HepG2 (cell line): ENCODE measurements around the gene CCND1. TPM values are rescaled to one million over a fixed set of nuclear protein-coding genes. Genes with fewer than 3 reads are reported as not detected.

Experiments used
- ZNF33B ChIP-seq: sonication (generic); formaldehyde crosslinking; IDR thresholded peaks from 2 replicates; pipeline ENCODE4 v1.5.1; 2020; ENCODE audit warnings: mild to moderate bottlenecking, missing genetic modification reagents
- ZNF367 ChIP-seq: sonication (generic); formaldehyde crosslinking; IDR thresholded peaks from 2 replicates; pipeline ENCODE4 v1.4.0; 2020; ENCODE audit warnings: missing genetic modification reagents, borderline replicate concordance
- ZNF615 ChIP-seq: sonication (generic); formaldehyde crosslinking; IDR thresholded peaks from 2 replicates; pipeline ENCODE4 v1.5.0; 2020; ENCODE audit warnings: mild to moderate bottlenecking, missing genetic modification reagents, borderline replicate concordance
- ZNF878 ChIP-seq: sonication (generic); formaldehyde crosslinking; IDR thresholded peaks from 2 replicates; pipeline ENCODE4 v1.8.1; 2023; ENCODE audit warnings: mild to moderate bottlenecking, missing genetic modification reagents, moderate library complexity
- polyA plus RNA-seq, 8 experiments: library from polyadenylated mRNA; depleted of rRNA in 3 of 8; stranded (reverse) in 7 of 8; unstranded in 1 of 8; fragments of >200 nt; fragmentation: Illumina TruSeq in 4 of 8; extraction: Trizol in 4 of 8; gene quantifications; 2 replicates each; pipeline versions ENCODE4 v1.2.1 to v1.2.3, GENCODE V29; 2011 to 2016; ENCODE audit warnings: low read depth in 4 of 8, missing spikeins in 1 of 8, mixed read lengths in 1 of 8; ENCODE audit not compliant: insufficient read depth in 1 of 8
- total RNA-seq, 5 experiments: library from RNA; depleted of rRNA; stranded (reverse); fragments of >200 nt; fragmentation: Illumina TruSeq; extraction: Trizol; gene quantifications; 2 replicates each; pipeline ENCODE4 v1.2.3, GENCODE V29; 2016; ENCODE audit warnings: low read depth in 1 of 5
- TF ChIP-seq, protein P1 (sequence below): sonication (generic); formaldehyde crosslinking; IDR thresholded peaks from 2 replicates; pipeline ENCODE4 v1.8.1; 2023; ENCODE audit warnings: missing genetic modification reagents, mild to moderate bottlenecking, borderline replicate concordance
- TF ChIP-seq, protein P2 (sequence below): IDR thresholded peaks from 2 replicates; pipeline ENCODE4 v1.6.1; 2016; ENCODE audit warnings: control low read depth
- TF ChIP-seq, protein P3 (sequence below): sonication (generic); formaldehyde crosslinking; conservative IDR thresholded peaks from 2 replicates; pipeline ENCODE4 v1.4.0; 2020; ENCODE audit warnings: missing genetic modification reagents
- TF ChIP-seq, protein P4 (sequence below): sonication (generic); formaldehyde crosslinking; IDR thresholded peaks from 2 replicates; pipeline ENCODE4 v1.4.0; 2020; ENCODE audit warnings: mild to moderate bottlenecking, low read depth, missing genetic modification reagents
- TF ChIP-seq, protein P5 (sequence below): sonication (generic); formaldehyde crosslinking; IDR thresholded peaks from 2 replicates; pipeline ENCODE4 v1.4.0; 2020; ENCODE audit warnings: missing genetic modification reagents
- TF ChIP-seq, protein P6 (sequence below): sonication (generic); formaldehyde crosslinking; IDR thresholded peaks from 2 replicates; pipeline ENCODE4 v1.4.0; 2020; ENCODE audit warnings: missing genetic modification reagents
- TF ChIP-seq, protein P7 (sequence below): sonication (generic); formaldehyde crosslinking; IDR thresholded peaks from 2 replicates; pipeline ENCODE4 v1.4.0; 2020; ENCODE audit warnings: missing genetic modification reagents, borderline replicate concordance
- TF ChIP-seq, protein P8 (sequence below): sonication (generic); formaldehyde crosslinking; IDR thresholded peaks from 2 replicates; pipeline ENCODE4 v1.8.0; 2022; ENCODE audit warnings: mild to moderate bottlenecking, missing genetic modification reagents

CCND1 gene
- total and polyA plus RNA-seq, 2 of the 13 experiments (the other 11 are each of a cell fraction or from before 2014, with no cell fraction given), result 107 to 136 TPM

DNA sequence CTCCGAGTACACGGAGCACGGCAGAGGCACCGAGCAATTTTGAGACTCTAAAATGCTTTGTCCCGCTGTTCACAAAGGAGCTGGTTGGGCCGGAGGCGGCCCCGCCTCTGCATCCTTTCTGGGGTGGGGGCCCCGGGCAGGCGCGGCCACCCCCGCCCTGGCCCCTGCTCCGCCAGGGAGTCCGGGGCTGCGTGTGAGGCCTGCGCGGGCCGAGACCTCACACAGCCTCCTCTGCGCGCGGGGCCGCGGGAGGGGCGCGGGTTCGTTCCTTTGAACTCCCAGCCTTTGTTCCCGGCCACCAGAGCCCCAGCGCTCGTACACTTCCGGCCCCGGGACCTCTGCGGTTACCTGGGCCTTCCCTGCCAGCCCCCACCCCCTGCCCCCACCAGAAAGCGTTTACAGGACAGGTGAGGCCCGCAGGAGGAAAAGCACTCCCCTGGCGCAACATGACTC, 61.3 kb downstream of the CCND1 start (continued):
- TF ChIP-seq, protein P1, sequence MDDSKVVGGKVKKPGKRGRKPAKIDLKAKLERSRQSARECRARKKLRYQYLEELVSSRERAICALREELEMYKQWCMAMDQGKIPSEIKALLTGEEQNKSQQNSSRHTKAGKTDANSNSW, result no peak
- TF ChIP-seq, protein P2, sequence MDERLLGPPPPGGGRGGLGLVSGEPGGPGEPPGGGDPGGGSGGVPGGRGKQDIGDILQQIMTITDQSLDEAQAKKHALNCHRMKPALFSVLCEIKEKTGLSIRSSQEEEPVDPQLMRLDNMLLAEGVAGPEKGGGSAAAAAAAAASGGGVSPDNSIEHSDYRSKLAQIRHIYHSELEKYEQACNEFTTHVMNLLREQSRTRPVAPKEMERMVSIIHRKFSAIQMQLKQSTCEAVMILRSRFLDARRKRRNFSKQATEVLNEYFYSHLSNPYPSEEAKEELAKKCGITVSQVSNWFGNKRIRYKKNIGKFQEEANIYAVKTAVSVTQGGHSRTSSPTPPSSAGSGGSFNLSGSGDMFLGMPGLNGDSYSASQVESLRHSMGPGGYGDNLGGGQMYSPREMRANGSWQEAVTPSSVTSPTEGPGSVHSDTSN (CRISPR knock-in tag), result no peak
- no peak for TF ChIP-seq ZNF33B (CRISPR knock-in tag)
- TF ChIP-seq, protein P3, sequence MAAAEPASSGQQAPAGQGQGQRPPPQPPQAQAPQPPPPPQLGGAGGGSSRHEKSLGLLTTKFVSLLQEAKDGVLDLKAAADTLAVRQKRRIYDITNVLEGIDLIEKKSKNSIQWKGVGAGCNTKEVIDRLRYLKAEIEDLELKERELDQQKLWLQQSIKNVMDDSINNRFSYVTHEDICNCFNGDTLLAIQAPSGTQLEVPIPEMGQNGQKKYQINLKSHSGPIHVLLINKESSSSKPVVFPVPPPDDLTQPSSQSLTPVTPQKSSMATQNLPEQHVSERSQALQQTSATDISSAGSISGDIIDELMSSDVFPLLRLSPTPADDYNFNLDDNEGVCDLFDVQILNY (CRISPR knock-in tag), result no peak
- TF ChIP-seq ZNF367 (CRISPR knock-in tag), result no peak
- no peak for TF ChIP-seq ZNF615 (CRISPR knock-in tag)
- TF ChIP-seq, protein P4, sequence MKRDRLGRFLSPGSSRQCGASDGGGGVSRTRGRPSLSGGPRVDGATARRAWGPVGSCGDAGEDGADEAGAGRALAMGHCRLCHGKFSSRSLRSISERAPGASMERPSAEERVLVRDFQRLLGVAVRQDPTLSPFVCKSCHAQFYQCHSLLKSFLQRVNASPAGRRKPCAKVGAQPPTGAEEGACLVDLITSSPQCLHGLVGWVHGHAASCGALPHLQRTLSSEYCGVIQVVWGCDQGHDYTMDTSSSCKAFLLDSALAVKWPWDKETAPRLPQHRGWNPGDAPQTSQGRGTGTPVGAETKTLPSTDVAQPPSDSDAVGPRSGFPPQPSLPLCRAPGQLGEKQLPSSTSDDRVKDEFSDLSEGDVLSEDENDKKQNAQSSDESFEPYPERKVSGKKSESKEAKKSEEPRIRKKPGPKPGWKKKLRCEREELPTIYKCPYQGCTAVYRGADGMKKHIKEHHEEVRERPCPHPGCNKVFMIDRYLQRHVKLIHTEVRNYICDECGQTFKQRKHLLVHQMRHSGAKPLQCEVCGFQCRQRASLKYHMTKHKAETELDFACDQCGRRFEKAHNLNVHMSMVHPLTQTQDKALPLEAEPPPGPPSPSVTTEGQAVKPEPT, result no peak
- TF ChIP-seq, protein P5, sequence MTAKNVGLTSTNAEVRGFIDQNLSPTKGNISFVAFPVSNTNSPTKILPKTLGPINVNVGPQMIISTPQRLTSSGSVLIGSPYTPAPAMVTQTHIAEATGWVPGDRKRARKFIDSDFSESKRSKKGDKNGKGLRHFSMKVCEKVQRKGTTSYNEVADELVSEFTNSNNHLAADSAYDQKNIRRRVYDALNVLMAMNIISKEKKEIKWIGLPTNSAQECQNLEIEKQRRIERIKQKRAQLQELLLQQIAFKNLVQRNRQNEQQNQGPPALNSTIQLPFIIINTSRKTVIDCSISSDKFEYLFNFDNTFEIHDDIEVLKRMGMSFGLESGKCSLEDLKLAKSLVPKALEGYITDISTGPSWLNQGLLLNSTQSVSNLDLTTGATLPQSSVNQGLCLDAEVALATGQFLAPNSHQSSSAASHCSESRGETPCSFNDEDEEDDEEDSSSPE (CRISPR knock-in tag), result no peak
- TF ChIP-seq, protein P6, sequence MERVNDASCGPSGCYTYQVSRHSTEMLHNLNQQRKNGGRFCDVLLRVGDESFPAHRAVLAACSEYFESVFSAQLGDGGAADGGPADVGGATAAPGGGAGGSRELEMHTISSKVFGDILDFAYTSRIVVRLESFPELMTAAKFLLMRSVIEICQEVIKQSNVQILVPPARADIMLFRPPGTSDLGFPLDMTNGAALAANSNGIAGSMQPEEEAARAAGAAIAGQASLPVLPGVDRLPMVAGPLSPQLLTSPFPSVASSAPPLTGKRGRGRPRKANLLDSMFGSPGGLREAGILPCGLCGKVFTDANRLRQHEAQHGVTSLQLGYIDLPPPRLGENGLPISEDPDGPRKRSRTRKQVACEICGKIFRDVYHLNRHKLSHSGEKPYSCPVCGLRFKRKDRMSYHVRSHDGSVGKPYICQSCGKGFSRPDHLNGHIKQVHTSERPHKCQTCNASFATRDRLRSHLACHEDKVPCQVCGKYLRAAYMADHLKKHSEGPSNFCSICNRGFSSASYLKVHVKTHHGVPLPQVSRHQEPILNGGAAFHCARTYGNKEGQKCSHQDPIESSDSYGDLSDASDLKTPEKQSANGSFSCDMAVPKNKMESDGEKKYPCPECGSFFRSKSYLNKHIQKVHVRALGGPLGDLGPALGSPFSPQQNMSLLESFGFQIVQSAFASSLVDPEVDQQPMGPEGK (CRISPR knock-in tag), result peak; percentile 100
- no peak for TF ChIP-seq ZNF878
- TF ChIP-seq, protein P7, sequence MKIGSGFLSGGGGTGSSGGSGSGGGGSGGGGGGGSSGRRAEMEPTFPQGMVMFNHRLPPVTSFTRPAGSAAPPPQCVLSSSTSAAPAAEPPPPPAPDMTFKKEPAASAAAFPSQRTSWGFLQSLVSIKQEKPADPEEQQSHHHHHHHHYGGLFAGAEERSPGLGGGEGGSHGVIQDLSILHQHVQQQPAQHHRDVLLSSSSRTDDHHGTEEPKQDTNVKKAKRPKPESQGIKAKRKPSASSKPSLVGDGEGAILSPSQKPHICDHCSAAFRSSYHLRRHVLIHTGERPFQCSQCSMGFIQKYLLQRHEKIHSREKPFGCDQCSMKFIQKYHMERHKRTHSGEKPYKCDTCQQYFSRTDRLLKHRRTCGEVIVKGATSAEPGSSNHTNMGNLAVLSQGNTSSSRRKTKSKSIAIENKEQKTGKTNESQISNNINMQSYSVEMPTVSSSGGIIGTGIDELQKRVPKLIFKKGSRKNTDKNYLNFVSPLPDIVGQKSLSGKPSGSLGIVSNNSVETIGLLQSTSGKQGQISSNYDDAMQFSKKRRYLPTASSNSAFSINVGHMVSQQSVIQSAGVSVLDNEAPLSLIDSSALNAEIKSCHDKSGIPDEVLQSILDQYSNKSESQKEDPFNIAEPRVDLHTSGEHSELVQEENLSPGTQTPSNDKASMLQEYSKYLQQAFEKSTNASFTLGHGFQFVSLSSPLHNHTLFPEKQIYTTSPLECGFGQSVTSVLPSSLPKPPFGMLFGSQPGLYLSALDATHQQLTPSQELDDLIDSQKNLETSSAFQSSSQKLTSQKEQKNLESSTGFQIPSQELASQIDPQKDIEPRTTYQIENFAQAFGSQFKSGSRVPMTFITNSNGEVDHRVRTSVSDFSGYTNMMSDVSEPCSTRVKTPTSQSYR, result peak; percentile 58; the same call in 1 of the 2 replicates
- TF ChIP-seq, protein P8, sequence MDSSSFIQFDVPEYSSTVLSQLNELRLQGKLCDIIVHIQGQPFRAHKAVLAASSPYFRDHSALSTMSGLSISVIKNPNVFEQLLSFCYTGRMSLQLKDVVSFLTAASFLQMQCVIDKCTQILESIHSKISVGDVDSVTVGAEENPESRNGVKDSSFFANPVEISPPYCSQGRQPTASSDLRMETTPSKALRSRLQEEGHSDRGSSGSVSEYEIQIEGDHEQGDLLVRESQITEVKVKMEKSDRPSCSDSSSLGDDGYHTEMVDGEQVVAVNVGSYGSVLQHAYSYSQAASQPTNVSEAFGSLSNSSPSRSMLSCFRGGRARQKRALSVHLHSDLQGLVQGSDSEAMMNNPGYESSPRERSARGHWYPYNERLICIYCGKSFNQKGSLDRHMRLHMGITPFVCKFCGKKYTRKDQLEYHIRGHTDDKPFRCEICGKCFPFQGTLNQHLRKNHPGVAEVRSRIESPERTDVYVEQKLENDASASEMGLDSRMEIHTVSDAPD (CRISPR knock-in tag), result no peak
- TF ChIP-seq, all 625 proteins: peak for 131
